Endothelial cell of umbilical vein (primary cell): ENCODE measurements around the gene OLFM2. TPM values are rescaled to one million over a fixed set of nuclear protein-coding genes. Genes with fewer than 3 reads are reported as not detected.

ENCODE experiments used
- BruUV-seq: library from RNA; stranded (reverse); fragments of 400-500 nt; replicated peaks from 2 replicates; lab custom pipeline; 2021; lab: Mats Ljungman, UMichigan
- CTCF ChIA-PET: fragments of 300-600, 350-600 bp; sonication (Branson Sonifier 250); formaldehyde crosslinking; loops from one replicate; lab custom pipeline; 2021; ENCODE audit warnings: antibody characterized with exemption, inconsistent platforms; lab: Charles Lee
- POLR2A ChIA-PET: fragments of 300-600, 350-600 bp; sonication (Branson Sonifier 250); formaldehyde crosslinking; loops from one replicate; lab custom pipeline; 2021; ENCODE audit warnings: antibody characterized with exemption, inconsistent platforms; lab: Charles Lee
- DNase-seq: peaks from one replicate; pipeline ENCODE4 v3.0.0-alpha.2; 2011; ENCODE audit warnings: low read depth, low spot score
- FAIRE-seq: peaks from 2 replicates; lab custom pipeline; 2011; peaks lifted over from hg19 to GRCh38; lab: Jason Lieb, UNC
- H2AFZ ChIP-seq: 2 replicates; pipeline ENCODE4 v1.6.0; 2012; ENCODE audit warnings: low read depth, low read length, control low read depth, inconsistent platforms
- H3K27ac ChIP-seq: 2 replicates; pipeline ENCODE4 v1.5.1; 2011; ENCODE audit warnings: low read depth, mild to moderate bottlenecking, control low read depth, low read length, moderate library complexity; ENCODE audit not compliant: insufficient read depth
- H3K27me3 ChIP-seq, 2 experiments: 2 replicates each; pipeline versions ENCODE4 v1.6.0 to v1.6.1; 2011; ENCODE audit warnings: low read length in 2 of 2, mixed read lengths in 1 of 2; ENCODE audit not compliant: control insufficient read depth in 2 of 2, insufficient read depth in 2 of 2
- H3K36me3 ChIP-seq, 2 experiments: 2 replicates in 1 of 2; 3 replicates in 1 of 2; pipeline ENCODE4 v1.5.1; 2011; ENCODE audit warnings: low read length in 2 of 2, mild to moderate bottlenecking in 1 of 2, moderate library complexity in 1 of 2; ENCODE audit not compliant: control insufficient read depth in 2 of 2, insufficient read depth in 2 of 2; ENCODE audit errors: extremely low read depth in 1 of 2
- H3K4me1 ChIP-seq: 3 replicates; pipeline ENCODE4 v1.5.1; 2011; ENCODE audit warnings: mild to moderate bottlenecking, low read length; ENCODE audit not compliant: control insufficient read depth, insufficient read depth; ENCODE audit errors: extremely low read depth
- H3K4me2 ChIP-seq: 2 replicates; pipeline ENCODE4 v1.6.1; 2011; ENCODE audit warnings: low read length, control low read depth, mixed read lengths; ENCODE audit not compliant: insufficient read depth
- H3K4me3 ChIP-seq, 3 experiments: fragments of 200-600 bp in 1 of 3; sonication (generic), shearing (Covaris generic) in 1 of 3; replicated peaks in 1 of 3; 2 replicates each; pipeline ENCODE4 v1.5.1; 2011 to 2016; ENCODE audit warnings: control low read depth in 3 of 3, low read length in 3 of 3, mild to moderate bottlenecking in 2 of 3, inconsistent platforms in 1 of 3, low read depth in 1 of 3, moderate library complexity in 1 of 3; ENCODE audit not compliant: insufficient read depth in 1 of 3
- H3K79me2 ChIP-seq: 2 replicates; pipeline ENCODE4 v1.6.0; 2012; ENCODE audit warnings: low read length, inconsistent platforms; ENCODE audit not compliant: control insufficient read depth, insufficient read depth
- H3K9ac ChIP-seq: replicated peaks from 2 replicates; pipeline ENCODE3; 2011; ENCODE audit warnings: low read length, control low read depth; ENCODE audit not compliant: insufficient read depth; ENCODE audit errors: extremely low read depth
- H3K9me1 ChIP-seq: replicated peaks from 3 replicates; pipeline ENCODE4 v1.6.0; 2011; ENCODE audit warnings: mild to moderate bottlenecking, low read length; ENCODE audit not compliant: control insufficient read depth, insufficient read depth; ENCODE audit errors: extremely low read depth
- H3K9me3 ChIP-seq: replicated peaks from 2 replicates; pipeline ENCODE4 v1.5.1; 2012; ENCODE audit warnings: low read length, inconsistent platforms; ENCODE audit not compliant: control insufficient read depth, insufficient read depth
- H4K20me1 ChIP-seq: replicated peaks from 2 replicates; pipeline ENCODE3; 2011; ENCODE audit warnings: mild to moderate bottlenecking, low read length; ENCODE audit not compliant: control insufficient read depth, insufficient read depth; ENCODE audit errors: extremely low read depth
- EZH2 ChIP-seq: IDR thresholded peaks from 2 replicates; pipeline ENCODE4 v1.6.1; 2012; ENCODE audit warnings: borderline replicate concordance, low read depth, mild to moderate bottlenecking, moderate library complexity, low read length, inconsistent platforms; ENCODE audit not compliant: severe bottlenecking
- FOS ChIP-seq: IDR thresholded peaks from 2 replicates; pipeline ENCODE4 v1.6.1; 2011; ENCODE audit warnings: mild to moderate bottlenecking, low read length, moderate library complexity, borderline replicate concordance; ENCODE audit not compliant: insufficient read depth
- GATA2 ChIP-seq: IDR thresholded peaks from 2 replicates; pipeline ENCODE4 v1.7.0; 2011; ENCODE audit warnings: low read depth, mild to moderate bottlenecking, moderate library complexity, mixed read lengths, low read length; ENCODE audit not compliant: insufficient read length, insufficient read depth
- JUN ChIP-seq: IDR thresholded peaks from 2 replicates; pipeline ENCODE4 v1.6.1; 2011; ENCODE audit warnings: borderline replicate concordance, low read depth; ENCODE audit not compliant: insufficient read length, insufficient read depth
- MAX ChIP-seq: IDR thresholded peaks from 2 replicates; pipeline ENCODE4 v1.6.1; 2011; ENCODE audit not compliant: insufficient read depth, insufficient read length
- MYC ChIP-seq: IDR thresholded peaks from one replicate; pipeline ENCODE4 v1.6.1; 2011; ENCODE audit warnings: mild to moderate bottlenecking, low read depth, low read length
- POLR2A ChIP-seq: IDR thresholded peaks from 2 replicates; pipeline ENCODE4 v1.6.1; 2012; ENCODE audit warnings: low read depth, mild to moderate bottlenecking, control low read depth, low read length
- POLR2AphosphoS5 ChIP-seq: IDR thresholded peaks from 2 replicates; pipeline ENCODE4 v1.6.1; 2012; ENCODE audit warnings: low read depth, mild to moderate bottlenecking, control low read depth, low read length, moderate library complexity; ENCODE audit not compliant: insufficient read depth
- dilution Hi-C: fragments of 300-500 bp; cut with MboI; formaldehyde crosslinking; loops from one replicate; pipeline ENCODE4 v1.15.0; 2019; ENCODE audit warnings: low sequenced_read_pairs; ENCODE audit not compliant: extremely low pct_ligation_motif_present
- intact Hi-C: fragments of 100-400 bp; cut with micrococcal nuclease; formaldehyde crosslinking; loops from one replicate; pipeline ENCODE4 v1.10.0; 2022
- polyA plus RNA-seq, 4 experiments: library from polyadenylated mRNA; depleted of rRNA in 3 of 4; stranded (reverse) in 3 of 4; unstranded in 1 of 4; fragments of >200 nt; gene quantifications; 2 replicates each; pipeline versions ENCODE4 v1.2.1 to v1.2.3, GENCODE V29; 2011 to 2012; ENCODE audit warnings: missing spikeins in 1 of 4
- total RNA-seq: library from RNA; stranded (reverse); gene quantifications from 2 replicates; pipeline ENCODE4 v1.2.3, GENCODE V29; 2021
- TF ChIP-seq, protein P1 (sequence below), 2 donors: IDR thresholded peaks; 1 replicate in 1 of 2; 2 replicates in 1 of 2; pipeline ENCODE4 v1.5.1; 2011; ENCODE audit warnings: low read length in 2 of 2, mild to moderate bottlenecking in 2 of 2, moderate library complexity in 2 of 2, control low read depth in 1 of 2, inconsistent platforms in 1 of 2, low read depth in 1 of 2; ENCODE audit not compliant: insufficient read depth in 1 of 2; ENCODE audit errors: extremely low read depth in 1 of 2

OLFM2 gene
- total and polyA plus RNA-seq, 2 donors (not counting 3 experiments of a cell fraction or from before 2014, with no cell fraction given) = 0.91 to 1.9 TPM

DNA sequence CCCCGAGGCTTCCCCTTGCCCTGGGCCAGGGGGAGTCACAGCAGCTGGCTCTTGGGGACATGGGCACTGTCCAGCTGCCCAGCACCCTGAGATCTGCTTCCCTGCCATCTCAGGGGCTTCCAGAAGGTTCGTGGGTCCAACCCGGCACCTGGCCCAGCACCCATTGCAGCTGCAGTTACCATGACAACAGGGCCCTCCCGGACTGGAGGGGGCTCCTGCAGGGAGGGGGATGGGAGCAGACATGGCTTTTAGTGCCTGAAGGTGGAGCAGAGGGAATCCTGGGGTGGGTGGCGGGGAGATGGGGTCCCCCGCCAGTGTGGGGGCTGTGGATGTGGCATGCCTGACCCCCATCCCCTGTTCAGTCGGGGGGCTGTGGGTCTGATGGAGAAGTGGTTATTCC, 86.5 kb downstream of the OLFM2 start:
- peaks cover 0 to 10% of the 10 kb centered on the region in 2 experiments for H3K36me3 ChIP-seq
- H3K79me2 ChIP-seq = no peaks in the 10 kb centered on the region
- CTCF ChIA-PET = no interaction called here
- intact Hi-C loops = loop anchor here (5.0 kb wide), 1 partner anchor 712 kb away; no protein-coding TSS in a partner anchor
- H3K9ac ChIP-seq = no peak overlapping the region
- no peaks in the 10 kb centered on the region for H3K9me3 ChIP-seq
- dilution Hi-C loops = no loop called here
- no peak overlapping the region for H3K4me2 ChIP-seq
- H3K27me3 ChIP-seq = no peaks in the 10 kb centered on the region
- POLR2A ChIA-PET = no interaction called here
- H3K27ac ChIP-seq = no peak overlapping the region
- H4K20me1 ChIP-seq = no peaks in the 10 kb centered on the region
- no peak for TF ChIP-seq GATA2
- no peak for TF ChIP-seq POLR2AphosphoS5
- no peak for TF ChIP-seq MAX
- TF ChIP-seq MYC = no peak
- no peak for TF ChIP-seq EZH2
- no peak for TF ChIP-seq FOS
- TF ChIP-seq, protein P1, sequence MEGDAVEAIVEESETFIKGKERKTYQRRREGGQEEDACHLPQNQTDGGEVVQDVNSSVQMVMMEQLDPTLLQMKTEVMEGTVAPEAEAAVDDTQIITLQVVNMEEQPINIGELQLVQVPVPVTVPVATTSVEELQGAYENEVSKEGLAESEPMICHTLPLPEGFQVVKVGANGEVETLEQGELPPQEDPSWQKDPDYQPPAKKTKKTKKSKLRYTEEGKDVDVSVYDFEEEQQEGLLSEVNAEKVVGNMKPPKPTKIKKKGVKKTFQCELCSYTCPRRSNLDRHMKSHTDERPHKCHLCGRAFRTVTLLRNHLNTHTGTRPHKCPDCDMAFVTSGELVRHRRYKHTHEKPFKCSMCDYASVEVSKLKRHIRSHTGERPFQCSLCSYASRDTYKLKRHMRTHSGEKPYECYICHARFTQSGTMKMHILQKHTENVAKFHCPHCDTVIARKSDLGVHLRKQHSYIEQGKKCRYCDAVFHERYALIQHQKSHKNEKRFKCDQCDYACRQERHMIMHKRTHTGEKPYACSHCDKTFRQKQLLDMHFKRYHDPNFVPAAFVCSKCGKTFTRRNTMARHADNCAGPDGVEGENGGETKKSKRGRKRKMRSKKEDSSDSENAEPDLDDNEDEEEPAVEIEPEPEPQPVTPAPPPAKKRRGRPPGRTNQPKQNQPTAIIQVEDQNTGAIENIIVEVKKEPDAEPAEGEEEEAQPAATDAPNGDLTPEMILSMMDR (IDR thresholded peaks at IDR 0.05; ENCODE audit: extremely low read depth in 1 of 2, insufficient read depth in 1 of 2, low read depth in 1 of 2, low read length in 2 of 2) = no peak
- TF ChIP-seq POLR2A = no peak
- TF ChIP-seq JUN = no peak
- H2AFZ ChIP-seq = no peak overlapping the region
- BruUV-seq = no TSS peak
- no peak overlapping the region for H3K4me3 ChIP-seq
- FAIRE-seq (no peak), DNase-seq (no peak)
- no peaks in the 10 kb centered on the region for H3K9me1 ChIP-seq
- H3K4me1 ChIP-seq = no peaks in the 10 kb centered on the region
